NCI-H2107 (cell line): Measurements from ENCODE around the gene XRCC4.

ENCODE experiments used
- DNase-seq: peaks from one replicate; lab custom pipeline; 2025; lab: John Stamatoyannopoulos, UW

XRCC4 gene

DNA sequence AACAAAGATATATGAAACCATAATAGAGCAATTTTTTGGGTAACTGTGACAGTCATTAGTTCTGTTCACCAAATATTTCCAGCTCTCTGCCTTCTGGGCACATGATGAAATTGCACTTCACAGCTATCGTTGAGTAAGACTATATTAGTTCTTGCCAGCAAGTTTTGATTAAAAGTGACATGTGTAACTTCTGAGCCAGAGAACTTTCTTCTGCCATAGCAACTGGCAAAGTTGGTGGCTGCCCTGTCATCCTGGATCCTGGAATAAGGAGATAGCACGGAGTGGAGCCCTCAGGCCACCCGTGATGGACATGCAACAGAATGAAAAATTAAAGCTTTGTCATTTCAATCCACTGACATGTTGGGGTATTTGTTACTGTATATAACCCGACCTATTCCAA is 199.8 kb downstream of the XRCC4 start:
- DNase-seq = no peak

- DNase-seq = no peak
Observed at GRCh38 chr5:83277953-83278352, 200.6 kb downstream of the XRCC4 start.

DNA sequence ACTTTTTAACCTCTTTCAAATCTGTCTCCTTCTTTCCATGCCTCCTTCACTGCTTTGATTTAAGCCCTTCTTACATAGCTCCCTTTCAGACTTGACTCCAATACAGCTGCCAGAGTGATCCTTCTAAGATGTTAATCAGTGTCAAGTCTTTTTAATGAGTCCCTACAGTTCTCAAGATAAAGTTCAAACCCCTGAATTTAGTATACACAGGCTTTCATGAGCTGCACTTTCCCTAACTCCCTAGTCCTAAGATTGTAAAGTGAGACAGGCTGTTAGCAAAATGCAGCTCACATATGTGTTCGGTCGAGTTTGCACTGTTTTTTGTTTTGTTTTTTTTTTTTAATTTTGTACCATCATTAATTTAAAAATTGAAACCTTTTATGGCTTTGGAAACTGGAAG is 203.8 kb downstream of the XRCC4 start:
- no peak for DNase-seq

GRCh38 chr5:83281658-83282057 is 204.3 kb downstream of the XRCC4 start:
- DNase-seq = no peak

DNA sequence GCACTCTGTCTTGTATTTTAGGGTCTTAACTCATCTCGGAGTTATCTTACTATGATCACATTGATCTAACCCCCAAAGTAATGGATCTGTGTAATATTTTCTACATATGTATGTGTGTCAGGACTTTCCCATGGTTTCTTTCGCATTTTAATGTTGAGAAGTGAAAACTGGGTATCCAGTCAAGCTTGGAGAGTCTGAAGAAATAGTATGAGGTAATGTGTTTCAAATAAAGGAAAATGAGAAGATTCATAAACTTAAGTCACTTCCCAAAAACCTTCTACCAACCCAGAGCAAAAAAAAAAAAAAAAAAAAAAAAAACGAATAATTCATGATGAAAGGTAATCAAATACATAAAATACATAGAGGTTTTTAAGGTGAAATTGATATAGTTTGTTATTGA is 206.4 kb downstream of the XRCC4 start:
- DNase-seq = no peak

DNA sequence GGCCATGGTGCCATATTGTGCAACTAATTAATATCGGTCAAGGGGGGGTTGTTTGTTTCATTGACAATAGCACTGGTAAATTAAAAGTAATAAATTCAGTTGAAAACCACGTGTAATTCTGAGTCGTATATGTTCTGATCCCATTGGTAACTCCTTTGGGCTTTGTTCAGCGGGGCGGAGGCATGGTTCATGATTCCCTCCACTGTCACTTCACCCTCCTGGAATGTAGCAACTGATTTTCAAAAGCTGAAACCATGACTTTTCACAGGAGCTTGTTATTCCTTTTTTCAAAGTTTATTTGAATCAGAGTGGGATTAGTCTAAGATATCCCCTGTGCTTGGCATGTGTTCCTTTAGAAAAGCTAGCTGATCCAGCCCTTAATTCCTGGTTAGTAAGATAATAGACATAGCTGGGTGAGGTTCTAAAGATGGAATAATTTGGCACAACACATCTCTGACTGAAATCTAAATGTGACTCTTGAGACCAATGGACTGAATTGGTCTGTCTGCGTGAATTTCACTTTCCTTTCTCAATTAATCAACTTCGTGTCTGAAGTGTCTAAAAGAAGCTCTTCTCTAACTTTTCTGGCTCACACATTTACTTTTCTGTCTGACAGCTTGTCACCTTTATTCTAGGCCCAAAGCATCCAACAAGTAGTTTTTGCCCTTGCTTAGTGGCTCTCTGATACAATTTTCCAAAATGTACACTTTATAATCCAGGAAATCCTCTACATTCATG is 208.5 kb downstream of the XRCC4 start:
- no peak for DNase-seq

GRCh38 chr5:83294246-83294645 is 216.9 kb downstream of the XRCC4 start:
- no peak for DNase-seq

DNA sequence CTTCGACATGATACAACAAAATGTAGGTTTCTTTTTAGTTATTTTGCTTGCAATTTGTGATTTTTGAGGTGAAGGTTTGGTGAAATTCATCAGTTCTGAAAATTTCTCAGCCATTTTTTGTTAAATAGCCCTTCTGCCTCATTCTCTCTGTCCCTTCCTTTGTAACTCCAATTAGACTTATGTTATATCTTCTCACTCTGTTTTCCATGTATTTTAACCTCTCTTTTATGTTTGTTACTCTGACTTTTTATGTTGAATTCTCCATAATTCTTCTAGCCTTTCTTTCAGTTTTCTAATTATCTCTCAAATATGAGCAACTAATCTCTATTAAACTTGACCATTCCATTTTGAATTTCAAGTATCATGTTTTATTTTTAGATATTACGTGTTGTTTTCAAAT is 222.0 kb downstream of the XRCC4 start:
- no peak for DNase-seq

GRCh38 chr5:83306572-83307241 is 229.4 kb downstream of the XRCC4 start:
- no peak for DNase-seq

- DNase-seq = no peak
Observed at GRCh38 chr5:83312663-83313062, 235.3 kb downstream of the XRCC4 start.

DNA sequence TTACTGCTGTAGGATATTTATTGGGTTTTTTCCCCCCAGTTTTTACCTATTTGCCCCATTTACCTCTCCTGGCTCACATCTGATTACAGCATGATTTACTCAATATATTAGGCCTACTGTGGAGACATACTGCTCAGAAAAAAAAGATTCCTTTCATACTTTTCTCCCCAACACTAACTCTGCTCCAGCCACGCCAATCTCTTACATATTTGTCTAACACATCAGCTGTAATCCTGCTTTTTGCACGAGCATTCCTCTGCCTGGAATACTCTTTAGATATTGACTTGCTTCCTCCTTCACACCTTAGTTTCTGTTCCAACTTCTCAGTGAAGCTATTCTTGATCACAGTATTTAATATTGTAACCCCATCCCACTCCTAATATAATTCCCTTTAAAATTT is 236.1 kb downstream of the XRCC4 start:
- no peak for DNase-seq

- no peak for DNase-seq
Observed at GRCh38 chr5:83321483-83322055, 244.2 kb downstream of the XRCC4 start.

DNA sequence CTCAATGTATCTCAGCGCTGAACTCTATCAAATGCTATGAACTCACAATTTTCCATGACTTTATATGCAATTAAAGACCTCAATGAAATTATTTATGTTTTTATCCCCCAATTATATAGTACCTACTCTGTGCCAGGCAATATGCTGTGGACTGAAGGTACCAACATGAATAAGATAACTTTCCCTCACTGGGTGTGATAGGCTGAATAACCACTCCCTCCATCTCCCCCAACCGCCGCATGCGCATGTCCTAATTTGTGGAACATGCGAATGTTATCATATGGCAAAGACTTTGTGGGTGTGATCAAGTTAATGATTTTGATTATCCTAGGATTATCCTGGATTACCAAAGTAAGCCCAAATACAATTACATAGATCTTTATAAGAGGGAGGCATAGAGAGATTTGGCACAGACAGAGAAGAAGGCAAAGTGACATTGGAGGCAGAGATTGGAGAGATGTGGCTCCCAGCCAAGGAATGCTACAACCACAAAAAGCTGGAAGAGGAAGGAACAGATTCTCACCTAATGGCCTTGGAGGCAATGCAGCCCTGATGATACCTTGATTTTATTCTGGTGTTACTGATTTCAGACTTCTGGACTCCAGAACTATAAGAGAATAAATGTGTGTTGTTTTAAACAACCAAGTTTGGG is 245.1 kb downstream of the XRCC4 start:
- DNase-seq = no peak

DNA sequence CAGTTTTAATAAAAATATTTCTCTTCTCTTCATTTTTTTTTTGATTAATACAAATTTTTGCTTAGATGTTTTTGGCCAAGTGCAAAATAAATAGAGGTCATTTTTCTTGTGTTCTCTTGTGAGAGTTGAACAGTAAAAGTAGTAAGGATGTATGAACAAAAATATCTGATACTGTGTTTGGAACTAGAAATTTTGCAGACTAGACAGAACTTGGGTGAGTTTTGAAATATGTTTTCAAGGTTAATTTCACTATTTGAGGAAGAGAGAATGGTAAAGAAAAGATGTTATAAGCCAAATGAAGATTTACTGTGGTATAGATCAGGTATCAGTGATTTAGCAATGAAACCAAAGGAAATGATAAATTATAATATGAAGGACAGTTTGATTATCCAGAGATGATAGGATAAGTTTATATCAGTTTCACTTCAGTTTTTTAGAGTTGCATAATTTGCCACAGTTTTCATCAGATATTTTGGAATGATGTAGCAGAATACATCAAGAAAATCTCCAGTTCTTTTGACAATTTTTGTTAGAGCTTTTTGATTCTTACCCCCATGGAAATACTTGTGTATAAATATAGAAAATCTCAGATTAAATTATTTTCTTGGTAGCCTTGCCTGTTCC is 246.3 kb downstream of the XRCC4 start:
- no peak for DNase-seq

DNA sequence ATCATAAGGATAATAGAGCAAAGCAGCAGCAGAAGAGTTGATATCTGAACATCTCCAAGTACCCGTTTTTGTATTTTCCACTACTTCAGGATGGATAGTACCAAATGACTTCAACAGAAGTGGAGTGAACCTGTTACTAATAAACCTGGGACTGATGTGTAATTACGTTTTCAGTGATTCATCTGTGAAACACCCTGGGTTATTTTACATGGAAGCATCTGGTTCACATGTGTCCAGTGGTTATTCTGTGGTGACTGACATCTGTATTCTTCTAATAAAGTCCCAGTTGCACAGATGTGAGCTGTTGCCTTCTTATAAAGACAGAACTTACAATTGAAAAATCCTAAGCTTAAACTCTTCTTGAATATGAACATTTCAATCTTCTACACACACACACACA is 254.5 kb downstream of the XRCC4 start:
- no peak for DNase-seq

DNA sequence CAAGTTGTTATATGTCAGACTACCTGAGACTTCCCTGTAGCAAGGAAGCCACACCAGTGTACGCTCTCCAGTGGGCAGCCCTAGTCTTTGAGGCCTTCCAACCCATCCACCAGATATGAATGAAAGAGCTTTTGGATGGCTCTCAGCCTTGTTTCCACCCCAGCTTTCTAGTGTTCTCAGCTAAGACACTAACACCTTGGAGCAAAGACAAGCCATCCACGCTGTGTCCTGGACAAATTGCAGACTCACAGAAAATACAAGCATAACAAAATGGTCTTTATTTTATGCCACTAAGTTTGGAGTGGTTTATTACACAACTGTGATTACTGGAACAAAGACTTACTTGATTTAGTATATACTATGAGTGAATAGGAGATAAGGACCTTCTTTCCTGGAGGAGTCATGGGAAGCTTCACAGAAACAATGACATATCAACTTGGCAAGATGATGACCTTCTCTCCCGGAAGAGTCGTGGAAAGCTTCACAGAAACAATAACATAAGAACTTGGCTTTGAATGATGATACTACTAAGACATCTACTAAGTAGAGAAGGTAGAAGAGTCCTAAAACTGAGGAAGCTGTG is 260.2 kb downstream of the XRCC4 start:
- no peak for DNase-seq

DNA sequence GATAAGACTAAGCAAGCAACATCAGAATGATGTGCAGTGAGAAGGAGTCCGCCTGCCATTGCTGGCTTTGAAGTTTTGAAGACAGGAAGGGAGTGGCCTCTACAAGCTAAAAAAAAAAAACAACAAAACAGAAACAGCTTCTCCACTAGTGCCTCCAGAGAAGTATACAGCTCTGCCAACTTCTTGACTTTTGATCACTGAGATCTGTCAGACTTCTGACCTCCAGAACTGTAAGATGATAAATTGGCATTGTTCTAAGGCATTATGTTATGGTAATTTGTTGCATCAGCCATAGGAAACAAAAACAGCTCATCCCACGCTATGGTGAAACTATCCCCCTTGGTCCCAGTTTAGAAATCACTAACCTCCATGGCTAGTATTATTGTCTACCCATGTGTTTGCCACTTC is 263.2 kb downstream of the XRCC4 start:
- no peak for DNase-seq

DNA sequence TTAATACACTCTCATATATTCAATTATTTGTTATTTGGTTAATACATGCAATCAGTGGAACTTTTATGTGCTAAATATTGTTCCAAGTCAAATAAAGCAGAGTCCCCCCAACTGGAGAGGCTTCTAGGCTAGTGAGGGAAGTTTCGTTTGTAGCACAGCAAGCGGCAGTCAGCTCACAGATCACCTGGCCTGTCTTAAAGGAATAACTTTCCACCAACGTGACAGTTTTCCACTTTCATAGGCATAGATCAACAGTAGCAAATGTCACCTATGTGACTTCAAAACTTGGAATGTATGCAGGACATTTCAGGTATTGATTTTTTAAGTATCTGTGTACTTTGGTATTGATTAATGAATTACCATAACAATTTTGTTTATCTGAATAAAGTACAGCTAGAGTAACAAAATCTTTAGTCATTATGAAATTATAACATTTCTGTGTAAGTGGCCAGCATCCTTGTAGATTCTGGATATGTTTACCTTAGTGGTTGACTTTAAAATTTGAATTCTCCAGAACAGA is 264.5 kb downstream of the XRCC4 start:
- DNase-seq = no peak

DNA sequence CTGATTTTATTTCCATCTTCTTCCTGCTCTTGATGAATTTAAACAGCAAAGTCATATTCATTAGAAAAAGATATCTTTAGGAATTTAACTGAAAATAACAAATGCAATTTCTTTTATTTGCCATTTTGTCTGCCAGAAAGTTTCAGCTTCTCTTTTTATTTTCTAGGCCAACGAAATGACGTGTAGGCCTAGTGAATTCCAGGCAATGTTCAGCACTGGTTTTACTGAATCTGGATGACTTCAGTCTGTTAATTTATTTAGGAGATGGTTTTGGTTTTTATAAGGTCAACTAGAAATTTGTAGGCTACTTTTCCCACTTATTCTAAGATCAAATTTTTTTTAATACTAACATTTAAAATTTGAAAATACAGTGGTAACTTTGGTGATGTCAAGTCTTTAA is 265.1 kb downstream of the XRCC4 start:
- DNase-seq = no peak

DNA sequence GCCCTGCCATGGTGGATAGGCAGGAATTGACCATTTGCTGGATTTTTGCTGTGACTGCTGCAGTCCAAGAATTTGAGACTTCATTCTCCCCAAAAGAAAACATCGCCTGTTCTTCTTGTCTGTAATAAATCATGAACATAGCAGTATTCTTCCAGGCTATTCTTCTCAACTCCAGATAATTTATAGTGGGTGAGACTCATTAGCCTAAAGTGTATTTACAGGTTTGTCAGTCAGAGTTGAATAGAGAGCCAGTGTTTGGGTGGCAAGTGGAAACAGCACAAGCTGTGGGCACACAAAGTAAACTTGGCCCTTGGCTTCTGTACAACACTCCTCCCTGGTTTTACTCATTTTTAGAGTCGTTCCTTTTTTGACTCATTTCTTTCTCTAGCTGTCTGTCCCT is 266.0 kb downstream of the XRCC4 start:
- DNase-seq = no peak

DNA sequence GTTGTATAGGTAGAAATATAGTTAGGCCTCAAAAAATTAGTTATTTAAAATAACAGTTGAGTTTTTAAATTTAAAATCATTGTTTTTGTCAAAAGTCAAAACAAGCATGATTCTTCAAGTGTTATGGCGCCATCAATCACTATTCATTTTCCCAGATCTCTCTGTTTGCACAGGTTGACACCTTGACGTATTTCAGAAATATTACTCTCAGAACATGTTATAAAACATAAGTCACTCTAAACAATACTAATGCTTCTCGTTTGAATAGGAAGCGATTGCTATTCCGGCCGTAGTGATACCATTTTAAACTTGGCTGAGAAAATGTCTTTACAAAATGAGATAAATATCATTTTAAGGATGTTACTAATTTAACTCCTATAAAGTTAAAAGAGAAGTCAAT is 268.1 kb downstream of the XRCC4 start:
- no peak for DNase-seq

GRCh38 chr5:83348281-83348780 is 271.0 kb downstream of the XRCC4 start:
- no peak for DNase-seq
